GM18499 (cell line): ENCODE results near the gene ADCY2.

Source experiments
- ATAC-seq: cut with Tn5 transposase; IDR thresholded peaks from one replicate; pipeline ENCODE4 v1.9.1; 2021; ENCODE audit warnings: moderate number of reproducible peaks; ENCODE audit not compliant: insufficient read depth, unreplicated experiment

The ADCY2 gene

DNA sequence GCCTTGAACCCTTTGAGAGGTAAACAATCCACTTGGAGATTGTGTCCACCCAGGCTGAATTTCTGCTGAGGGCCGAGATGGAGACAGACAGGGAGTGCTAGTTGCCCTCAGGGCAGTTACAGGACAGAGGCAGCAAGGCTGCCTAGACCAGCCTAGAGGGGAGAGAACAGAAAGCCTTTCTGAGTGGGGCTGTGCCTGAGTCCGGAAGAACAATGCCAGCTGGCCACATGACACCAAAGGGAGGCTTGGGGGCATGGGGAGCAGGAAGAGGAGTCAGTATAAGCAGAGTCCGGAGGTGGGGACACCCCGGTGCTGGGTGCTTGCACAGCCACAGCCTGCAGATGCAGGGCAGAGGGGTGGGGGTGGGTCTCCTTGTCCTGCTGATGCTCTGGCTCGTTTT, 309.3 kb downstream of the ADCY2 start:
- ATAC-seq = no peak

DNA sequence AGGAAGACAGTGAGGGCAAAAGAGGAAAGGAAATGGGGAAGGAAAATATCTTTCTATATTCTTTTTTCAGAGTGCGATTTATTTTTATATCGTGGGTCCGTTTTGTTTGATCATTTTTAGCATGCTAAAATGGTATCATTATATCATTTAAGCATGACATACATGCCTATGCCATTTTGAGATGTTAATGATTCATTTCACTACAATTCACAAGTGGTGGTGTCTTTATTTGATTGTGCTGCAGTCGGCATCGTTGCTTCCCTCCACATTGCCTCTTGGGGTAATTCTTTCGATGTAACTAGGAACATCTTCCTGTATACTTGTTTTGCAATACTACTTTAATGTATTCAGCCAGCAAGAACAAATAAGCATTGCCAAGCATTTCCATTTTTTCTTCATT, 309.8 kb downstream of the ADCY2 start:
- ATAC-seq = no peak

DNA sequence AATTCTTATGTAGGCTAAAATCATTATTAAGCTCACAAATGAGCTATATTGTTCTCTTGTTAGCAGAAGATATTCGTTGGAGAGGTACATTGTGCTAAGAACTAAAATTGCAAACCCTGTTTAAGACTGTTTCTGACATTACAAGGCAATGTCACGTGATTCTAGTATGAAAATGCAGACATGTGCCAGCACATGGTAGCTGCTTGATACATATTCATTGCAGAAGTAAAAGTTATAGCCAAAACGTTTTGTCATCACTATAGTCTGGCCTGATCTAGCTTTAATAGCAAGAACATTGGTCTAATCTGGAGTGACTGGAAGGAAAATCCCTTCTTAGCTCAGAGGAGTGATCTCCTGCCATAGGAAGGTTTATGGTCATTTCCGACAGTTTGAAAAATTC, 310.3 kb downstream of the ADCY2 start:
- ATAC-seq = no peak

DNA sequence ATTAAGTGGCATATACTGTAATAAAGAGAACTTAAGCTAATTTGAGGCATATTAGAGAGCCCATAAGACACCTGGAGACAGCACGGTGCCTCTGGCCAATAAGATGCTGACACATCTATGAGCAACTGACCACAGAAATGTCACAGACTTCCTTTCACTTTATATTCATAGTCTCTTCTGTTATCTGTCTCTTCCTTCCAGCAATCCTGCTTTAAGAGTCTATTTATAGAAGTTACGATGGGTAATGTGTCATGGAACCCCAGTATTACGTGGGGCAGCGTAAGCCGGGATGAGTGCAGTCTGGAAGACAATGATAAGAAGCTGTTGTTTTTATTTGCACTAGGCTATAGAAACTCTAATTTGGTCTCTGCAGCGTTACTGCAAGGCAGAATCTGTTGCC, 318.2 kb downstream of the ADCY2 start:
- ATAC-seq = no peak

DNA sequence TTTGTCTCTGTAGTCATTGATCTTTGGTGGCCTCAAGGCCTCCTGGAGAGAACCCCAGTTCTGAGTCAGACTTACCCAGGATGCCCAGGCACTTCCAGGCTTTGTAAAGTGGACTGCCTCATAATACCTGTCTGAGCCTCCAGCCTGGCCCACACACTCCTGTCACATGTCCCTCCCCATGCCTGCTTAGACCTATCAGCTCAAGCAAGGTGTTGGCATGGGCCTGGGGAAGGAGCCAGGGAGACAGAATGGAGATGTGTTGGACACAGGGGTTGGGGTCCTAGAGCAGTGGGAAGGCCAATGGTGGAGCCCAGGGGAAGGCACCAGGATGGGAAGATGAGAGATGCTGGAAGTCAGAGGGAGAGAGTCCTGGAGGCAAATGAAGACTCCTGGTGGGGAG, 318.8 kb downstream of the ADCY2 start:
- no peak for ATAC-seq

DNA sequence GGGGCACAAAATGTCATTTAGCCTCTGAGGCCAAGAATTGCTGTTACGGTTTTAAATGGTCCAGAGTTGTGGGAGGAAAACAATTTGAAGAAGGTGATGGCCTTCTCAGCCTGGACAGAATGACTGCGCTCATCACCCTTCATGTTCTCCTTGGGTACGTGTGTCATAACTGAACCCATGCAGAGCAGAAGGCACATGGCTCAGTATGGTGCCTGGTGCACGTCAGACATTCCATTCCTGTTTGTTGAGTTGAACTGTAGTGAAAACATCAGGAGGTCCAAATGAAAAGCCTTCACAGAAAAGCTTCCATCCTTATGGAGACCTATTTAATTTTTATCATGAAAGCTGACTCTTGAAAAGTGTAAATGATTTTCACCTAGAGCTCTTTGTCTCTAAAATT, 321.8 kb downstream of the ADCY2 start:
- ATAC-seq = no peak

DNA sequence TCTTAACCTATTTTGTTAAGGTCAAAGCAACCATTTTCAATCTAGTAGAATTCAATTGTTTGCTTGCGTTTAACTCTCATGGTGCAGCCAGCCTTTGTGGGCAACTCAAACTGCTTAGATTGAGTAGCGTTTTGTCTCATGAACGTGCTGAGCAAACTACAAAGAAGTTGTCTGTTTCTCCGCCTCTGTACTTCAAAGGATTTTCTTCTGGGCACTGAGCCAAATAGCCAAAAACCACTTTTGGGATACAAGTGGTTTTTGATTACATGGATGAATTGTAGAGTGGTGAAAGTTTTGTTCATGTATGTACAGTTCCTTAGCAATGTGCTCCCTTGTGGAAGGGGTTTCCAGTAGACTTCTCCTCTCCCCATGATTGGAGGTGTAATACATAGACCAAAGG, 332.1 kb downstream of the ADCY2 start:
- ATAC-seq = no peak

DNA sequence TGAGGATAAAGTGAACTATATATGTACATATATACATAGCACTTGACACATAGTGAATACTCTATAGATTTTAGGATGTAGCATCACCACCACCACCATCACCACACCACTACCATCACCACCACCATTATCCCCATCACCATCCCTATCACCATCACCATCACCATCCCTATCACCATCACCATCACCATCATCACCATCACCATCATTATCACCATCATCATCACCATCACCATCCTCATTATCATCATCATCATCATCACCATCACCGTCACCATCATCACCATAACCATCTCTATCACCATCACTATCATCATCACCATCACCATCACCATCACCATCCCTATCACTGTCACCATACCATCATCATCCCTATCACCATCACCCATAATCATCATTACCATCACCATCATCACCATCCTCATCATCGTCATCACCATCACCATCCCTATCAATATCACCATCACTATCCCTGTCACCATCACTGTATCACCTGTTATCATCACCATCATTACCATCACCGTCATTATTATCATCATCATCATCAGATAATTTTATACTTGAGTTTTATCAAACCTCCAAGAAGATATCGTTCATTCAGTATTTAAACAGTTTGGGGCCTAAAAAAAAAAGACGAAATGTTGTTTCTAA, 345.6 kb downstream of the ADCY2 start:
- no peak for ATAC-seq

DNA sequence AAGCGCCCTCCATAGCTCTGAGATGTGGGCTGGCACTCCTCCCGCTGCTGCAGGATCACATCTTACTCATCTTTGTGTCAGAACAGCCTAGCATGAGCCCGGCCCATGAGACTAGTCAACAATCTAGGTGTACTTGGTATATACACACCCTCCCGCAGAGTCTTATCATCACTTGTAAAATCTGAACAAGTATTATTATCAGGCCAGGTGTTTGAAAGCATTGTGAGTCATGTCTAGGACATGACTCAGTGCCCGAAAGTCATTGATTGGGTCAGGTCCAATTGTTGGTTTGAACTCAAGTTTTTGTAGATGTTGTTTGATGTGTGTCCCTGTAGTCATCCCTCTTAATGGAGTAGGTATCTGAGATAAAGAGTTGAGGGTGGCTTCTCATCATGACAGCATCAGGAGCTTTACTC, 346.3 kb downstream of the ADCY2 start:
- ATAC-seq = no peak

DNA sequence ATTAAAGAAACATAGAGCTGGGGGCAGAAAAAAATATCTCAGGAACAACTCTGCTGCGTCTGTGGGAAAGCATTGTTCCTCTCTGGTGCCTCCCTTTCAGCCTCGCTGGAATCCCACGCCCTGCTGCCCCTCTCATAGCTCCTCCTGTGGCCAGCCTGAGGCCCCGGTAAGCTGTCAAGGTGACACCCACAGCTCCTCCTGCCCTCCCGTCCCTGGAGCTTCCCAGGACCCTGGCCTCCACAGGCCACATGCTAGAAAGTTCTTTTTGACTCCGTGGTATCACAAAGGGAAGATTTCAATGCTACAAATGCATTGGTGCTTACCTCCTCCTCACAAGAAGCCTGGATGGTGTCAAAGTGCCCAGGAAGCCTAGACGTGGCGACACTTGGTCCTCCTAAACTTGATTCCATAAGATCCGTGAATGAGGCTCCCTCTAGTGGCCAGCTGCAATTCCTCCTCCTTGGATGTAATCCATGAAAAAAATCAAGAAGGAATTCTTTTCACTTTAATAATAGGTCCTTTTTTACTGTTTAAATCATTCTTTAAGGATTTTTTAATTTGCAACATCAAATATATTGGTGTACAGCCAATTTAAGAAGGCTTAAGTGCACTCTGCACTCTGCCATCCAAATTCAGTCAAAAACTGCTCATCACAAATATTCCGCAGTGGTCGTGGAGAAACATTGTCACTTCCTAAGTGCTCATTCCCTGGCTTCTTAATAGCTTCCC, 350.1 kb downstream of the ADCY2 start:
- no peak for ATAC-seq

DNA sequence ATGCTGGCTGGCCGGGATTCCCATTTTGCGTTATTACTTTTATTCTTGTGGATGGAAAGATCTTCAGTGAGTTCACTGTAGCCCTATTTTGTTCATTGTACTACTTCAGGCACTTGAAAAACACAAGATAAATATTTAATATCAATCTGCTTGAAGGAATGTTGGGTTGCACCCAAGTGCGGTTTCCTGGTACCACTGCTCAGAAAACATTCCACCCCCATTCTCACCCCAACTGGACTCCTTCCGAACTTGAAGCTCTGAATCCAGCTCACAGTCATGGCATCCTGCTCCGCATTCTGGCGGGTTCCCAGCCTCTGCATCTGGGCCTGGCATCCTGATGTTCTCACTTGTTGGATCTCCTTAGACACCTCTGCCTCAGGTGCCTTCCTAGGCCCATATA, 351.8 kb downstream of the ADCY2 start:
- ATAC-seq = no peak

DNA sequence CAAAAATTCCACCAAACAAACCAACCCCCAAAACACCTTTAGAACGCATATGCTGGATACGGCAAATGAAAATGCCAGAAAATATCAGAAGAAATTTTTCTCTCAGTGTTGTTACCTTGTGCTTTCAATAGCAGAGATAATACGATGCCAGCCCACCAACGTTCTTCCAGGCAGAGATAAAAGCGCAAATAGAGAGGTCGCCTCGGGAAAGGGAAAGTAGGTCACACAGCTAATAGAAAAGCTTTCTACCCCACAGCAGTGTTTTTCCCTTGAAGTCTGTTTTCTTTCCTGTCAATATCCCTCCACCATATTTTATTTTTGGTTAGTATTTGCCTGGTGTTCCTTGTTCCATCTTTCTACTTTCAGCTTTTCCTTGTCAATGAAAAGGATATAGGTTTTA, 353.7 kb downstream of the ADCY2 start:
- ATAC-seq = no peak

DNA sequence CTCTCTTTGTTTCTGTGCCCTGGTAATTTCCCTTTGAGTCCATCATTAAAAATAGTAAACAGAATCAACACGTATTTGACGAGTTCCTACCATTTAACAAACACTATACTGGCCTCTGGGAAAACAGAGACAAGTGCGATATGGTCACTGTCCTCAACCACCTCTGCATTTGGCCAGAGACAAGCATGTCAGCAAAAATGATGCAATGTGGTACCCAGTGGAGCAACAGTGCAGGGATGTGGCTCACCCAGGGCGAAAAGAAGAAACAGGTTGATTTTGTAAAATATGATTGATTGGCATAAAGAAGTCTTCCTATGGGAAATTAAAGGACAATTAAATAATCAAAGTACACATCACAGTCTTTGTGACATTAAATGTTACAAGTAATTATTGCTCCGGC, 355.9 kb downstream of the ADCY2 start:
- ATAC-seq = no peak

DNA sequence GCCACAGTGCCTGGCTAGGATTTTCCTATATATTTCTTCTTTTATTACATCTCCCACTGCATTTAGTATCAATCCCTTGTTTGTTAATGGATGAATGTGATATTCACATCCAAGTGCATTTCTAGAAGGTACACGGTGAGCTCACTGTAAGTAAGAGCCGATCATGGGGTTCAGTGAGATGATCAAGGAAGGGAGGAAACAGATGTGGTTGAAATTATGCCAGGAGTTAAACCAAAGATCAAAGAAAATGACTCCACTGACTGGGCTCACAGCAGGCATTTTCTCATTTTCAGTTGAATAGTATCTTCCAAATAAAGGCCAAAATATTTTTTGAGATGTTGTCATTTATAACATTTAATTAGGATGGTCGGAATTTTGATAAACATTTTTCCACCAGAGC, 357.2 kb downstream of the ADCY2 start:
- ATAC-seq = no peak

DNA sequence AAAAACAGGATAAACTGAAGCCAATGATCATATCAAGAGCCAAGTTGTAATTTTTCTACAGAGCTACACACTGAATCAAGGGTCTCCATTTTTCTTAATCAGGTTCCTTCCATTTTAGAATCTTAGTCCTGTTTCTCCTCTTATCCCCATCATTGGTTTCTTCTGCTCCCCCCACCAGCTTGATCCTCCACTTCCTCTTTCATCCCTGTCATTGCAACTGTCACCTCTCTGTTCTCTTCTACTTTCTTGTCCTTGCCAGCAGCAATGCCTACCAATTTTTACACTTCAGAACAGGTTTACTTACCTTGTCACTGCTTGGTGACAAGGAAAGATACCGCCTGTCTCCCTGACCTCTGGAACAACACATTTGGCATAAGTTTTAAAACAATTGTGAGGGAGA, 357.7 kb downstream of the ADCY2 start:
- ATAC-seq = no peak

DNA sequence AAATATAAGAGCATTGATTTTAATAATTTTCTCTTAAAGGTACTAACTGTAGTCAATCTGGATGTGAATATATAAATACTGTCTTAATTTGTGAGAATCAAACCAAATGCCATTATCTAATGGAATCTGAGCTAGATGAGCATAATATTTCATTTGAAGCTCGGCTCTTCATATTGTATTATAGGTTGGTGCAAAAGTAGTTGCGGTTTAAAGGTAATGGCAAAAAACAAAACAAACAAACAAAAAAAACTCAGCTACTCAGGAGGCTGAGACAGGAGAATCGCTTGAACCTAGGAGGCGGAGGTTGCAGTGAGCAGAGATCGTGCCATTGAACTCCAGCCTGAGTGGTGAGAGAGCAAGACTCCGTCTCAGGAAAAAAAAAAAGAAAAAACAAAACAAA, 358.6 kb downstream of the ADCY2 start:
- ATAC-seq = no peak

DNA sequence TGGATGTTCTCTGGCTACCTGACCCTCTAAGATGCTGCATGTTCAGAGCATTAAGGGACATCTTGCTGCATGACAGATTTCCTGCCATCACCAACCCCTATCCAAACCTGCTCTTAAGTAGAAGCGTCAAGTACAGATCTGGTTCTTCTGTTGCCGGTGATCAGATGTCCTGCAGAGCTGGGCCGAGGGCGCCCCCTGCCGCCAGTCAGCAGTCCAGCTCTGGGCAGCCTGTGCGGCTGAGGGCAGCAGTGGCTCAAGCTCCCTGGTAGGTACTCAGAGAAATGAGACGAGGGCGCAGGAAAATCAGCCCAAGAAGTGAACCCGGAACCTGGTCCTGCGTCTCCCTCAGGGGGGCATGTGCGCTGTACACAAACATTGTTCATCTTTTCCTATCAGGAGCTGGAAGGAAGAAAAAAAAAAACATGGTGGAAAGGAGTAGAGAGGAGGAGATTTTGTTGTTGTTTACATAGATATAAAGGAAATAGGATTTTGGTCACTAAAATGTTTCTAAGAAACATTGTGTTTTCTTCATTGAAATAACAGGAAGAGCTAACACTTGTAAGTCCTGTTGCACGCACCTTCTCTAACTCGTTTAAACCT, 359.2 kb downstream of the ADCY2 start:
- no peak for ATAC-seq

DNA sequence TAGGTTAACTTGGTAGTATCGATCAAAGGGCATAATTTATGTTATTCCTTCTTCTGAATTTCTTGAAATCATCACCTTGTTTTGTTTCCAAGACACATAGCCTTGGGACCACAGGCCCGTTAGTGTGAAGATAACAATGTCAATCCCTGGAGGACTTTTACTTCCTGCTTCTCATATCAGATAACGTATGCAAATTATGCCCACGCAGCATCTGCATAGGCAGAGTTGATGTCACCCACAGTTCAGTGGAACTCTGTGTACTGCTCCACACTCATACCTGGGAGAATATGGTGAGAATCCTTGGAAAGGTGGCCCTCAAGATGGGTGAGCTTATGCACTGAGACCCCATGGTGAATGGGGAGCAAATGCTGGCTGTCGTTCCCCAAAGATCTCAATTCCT, 360.0 kb downstream of the ADCY2 start:
- ATAC-seq = no peak

DNA sequence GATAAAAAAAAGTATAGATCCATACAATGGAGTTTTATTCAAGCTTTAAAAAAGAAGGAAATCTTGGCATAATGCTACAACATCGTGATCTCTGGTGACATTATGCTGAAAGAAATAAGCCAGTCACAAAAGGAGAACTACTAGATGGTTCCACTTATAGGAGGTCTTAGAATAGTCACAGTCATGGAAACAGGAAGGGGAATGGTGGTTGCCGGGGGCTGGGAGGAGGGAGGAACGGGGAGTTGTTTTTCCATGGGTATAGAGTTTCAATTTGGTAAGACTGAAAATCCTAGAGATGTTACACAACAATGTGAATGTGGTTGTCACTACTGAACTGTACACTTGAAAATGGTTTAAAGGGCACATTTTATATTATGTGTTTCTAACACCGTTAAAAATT, 360.5 kb downstream of the ADCY2 start:
- ATAC-seq = no peak

DNA sequence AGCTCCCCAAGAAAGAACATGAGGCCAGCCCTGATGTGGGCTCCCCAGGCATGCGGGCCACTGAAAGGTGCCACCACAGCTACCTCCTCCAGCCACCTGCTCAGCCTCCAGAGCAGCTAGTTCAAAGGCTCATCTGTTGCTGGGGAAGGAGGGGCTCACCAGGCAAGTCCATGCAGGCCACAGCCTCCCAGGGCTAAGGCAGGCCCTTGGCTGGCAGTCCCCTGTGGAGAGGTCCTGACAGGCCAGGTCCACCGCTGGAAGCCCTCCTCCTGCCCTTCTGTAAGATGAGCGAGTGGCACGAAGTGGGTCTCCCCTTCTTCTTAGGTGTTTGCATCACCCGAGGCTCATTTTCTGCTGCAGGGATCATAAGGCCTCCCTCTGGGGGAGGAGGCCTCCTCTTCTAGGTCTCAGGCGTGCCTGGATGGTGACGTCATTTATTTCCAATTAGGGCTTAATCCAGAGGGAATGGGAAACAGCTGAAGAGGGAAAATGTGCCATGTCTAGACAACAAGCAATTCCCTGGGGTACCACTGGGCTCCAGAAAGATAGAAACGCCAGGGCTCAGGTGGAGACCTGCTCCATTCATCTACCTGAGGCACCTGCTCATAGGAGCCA, 363.4 kb downstream of the ADCY2 start:
- no peak for ATAC-seq

DNA sequence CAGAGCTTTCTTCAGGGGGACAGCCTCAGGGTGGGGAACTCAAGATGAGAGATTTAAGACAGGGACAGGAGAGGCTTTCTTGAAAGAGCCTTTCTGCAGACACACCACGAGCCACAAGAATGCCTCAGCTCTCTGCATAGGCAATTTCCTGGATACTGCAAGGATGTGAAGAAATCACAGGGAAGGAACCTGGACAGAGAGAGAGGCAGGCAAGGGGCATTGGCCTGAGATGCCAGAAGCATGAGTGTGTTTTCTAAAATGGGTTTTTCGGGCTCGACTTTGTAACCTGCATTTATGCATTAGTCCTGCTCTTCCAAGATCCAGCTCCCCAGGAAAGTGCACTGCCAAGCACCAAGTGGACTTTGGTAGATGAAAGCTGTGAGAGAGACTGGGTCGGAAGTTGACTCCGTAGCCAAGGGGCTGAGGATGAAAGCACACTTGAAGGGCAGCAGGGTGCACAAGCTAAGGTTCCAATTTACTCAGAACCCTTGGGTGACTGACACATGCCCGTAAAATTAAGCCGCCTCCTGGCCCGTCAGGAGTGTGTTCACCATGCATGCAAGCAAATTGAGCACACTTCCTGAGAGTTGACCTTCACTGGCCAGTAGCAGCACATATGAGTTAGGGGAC, 364.1 kb downstream of the ADCY2 start:
- no peak for ATAC-seq
